Mucosa of gallbladder (tissue), 1 donor: ENCODE measurements around the gene LRP11. TPM values are rescaled to one million over a fixed set of nuclear protein-coding genes. Genes with fewer than 3 reads are reported as not detected.
A peak's percentile ranks its signal among the peaks of the same experiment; 100 is the strongest.
"Not testable (repeated sequence)": the region's sequence is repeated elsewhere in the genome, so short reads cannot be mapped to it uniquely, and the experiment has no call there.

Source experiments
- DNase-seq: peaks from one replicate; pipeline ENCODE4 v3.0.0-alpha.2; 2020; ENCODE audit warnings: low spot score
- total RNA-seq: library from RNA; stranded (reverse); gene quantifications from one replicate; pipeline ENCODE4 v1.2.1, GENCODE V29; 2021
- donor health status: DM: no; HTN: no; CAD: no.

The LRP11 gene
- total RNA-seq, 1 donor from 2014 or later = 50.0 TPM

GRCh38 chr6:149897855-149898744 is 33.9 kb upstream of the LRP11 start, which contains the start of gene RAET1E:
Gene RAET1E (minus strand): TSS chr6:149898113. CDS start chr6:149890901, 7,212 bp downstream.
- DNase-seq = no peak

- peak; percentile 78 for DNase-seq
Measured at GRCh38 chr6:149897015-149897697, 33.0 kb upstream of the LRP11 start.

GRCh38 chr6:149896491-149896890 is 32.3 kb upstream of the LRP11 start:
- DNase-seq = no peak

GRCh38 chr6:149895833-149896271 is 31.7 kb upstream of the LRP11 start:
- DNase-seq = peak; percentile 38

GRCh38 chr6:149895048-149895590 is 31.0 kb upstream of the LRP11 start:
- peak; percentile 73 for DNase-seq

GRCh38 chr6:149891864-149892263 is 27.7 kb upstream of the LRP11 start:
- not testable (repeated sequence) for DNase-seq

- DNase-seq = no peak
Measured at GRCh38 chr6:149891259-149891658, 27.1 kb upstream of the LRP11 start.

DNA sequence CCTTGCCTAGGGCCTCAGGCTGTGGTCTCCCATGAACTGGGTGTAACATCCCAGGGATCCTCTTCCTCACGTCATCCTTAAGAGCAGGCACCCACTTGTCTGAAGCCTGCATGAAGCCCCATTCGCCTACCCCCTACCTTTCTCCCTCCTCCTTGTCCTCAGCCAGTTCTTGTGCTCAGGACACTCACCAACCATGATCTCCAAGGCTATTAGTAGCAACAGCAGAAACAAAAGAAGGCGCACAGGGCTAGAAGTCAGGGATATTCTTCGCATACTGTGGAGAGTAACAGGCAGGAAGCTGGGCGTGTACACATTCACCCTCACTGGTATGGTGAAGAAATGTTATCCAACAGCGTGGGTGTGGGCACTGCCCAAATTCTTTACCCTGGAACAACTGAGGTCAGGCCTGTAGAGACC is 26.5 kb upstream of the LRP11 start:
- DNase-seq = no peak

DNA sequence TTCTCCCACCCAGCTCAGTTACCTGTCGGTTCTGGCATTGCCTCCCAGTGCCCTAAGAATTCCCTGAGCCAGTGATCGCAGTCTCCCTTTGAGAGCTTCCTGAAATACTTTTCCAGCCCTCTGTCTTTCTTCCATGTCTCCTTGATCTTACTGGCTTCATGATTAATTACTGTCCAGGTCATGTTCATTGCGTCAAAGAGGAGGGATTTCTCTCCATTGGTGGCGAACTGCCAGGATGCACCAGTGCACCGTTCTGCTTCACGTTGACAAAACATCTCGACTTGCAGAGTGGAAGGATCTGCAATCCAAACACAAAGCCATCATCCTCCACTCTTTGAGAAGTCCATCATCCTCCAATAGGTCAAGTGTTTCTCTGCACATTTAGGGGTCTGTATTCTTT is 25.2 kb upstream of the LRP11 start:
- no peak for DNase-seq

GRCh38 chr6:149888659-149889058 is 24.5 kb upstream of the LRP11 start:
- DNase-seq = no peak

GRCh38 chr6:149888093-149888492 is 23.9 kb upstream of the LRP11 start:
- DNase-seq = no peak

DNA sequence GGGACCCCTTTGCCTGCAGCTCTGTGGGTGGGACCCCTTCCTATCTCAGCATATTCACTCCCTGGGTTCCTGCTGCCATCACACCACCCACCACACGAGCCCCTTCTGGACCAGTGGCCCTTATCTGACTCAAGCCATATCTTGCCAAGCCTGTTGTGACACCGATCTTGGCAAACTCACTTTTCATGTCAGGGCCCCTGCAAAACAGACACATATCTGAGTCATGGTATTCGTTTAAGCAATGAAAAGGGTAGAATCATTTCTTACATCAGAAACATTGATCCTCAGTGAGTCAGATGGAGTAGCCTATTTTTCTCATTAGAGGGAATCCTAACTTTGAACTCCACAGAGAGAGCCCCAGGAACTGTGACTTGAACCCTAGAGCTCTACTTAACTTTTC is 23.2 kb upstream of the LRP11 start:
- DNase-seq = no peak

DNA sequence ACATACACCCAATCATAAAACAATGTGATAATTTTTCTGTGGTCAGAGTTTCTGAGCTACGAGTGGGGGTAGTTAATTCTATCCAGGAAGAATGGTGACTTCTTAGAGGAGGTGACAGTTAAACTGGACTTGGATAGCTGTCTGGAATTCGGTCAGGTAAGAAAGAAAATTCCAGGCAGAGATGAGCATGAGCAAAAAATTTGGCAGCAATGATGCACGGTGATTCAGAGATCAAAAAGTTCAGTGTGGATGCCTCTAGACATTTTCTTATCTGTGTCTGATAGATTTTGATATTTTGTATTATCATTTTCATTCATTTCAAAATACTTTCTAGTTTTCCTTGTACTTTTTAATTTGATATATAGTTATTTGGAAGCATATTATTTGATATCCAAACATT is 21.7 kb upstream of the LRP11 start:
- DNase-seq = no peak

- DNase-seq = no peak
Measured at GRCh38 chr6:149884617-149885016, 20.5 kb upstream of the LRP11 start.

DNA sequence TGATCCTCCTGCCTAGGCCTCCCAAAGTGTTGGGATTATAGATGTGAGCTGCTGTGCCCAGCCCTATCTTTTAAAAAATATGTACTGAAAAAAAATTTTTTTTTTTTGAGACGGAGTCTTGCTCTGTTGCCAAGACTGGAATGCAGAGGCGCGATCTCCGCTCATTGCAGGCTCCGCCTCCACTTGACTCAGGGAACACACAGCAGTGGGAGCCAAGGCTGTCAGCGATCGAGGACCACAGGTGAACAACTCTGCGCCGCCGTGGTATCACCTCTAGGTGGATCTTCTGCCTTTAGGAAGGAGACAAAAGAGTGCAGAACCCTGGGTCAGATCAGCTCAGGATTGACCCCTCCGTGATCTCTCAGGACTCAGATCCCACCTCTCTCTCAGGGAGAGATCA is 20.1 kb upstream of the LRP11 start:
- no peak for DNase-seq

DNA sequence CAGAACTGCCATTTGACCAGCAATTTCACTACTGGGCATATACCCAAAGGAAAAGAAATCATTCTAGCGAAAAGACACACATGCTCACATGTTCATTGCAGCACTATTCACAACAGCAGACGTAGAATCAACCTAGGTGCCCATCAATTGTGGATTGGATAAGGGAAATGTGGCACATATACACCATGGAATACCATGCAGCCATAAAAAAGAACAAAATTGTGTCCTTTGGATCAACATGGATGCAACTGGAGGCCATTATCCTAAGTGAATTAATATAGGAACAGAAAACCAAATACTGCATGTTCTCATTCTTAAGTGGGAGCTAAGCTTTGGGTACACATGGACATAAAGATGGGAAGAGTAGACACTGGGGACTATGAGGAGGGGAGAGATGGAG is 17.7 kb upstream of the LRP11 start:
- DNase-seq = no peak

DNA sequence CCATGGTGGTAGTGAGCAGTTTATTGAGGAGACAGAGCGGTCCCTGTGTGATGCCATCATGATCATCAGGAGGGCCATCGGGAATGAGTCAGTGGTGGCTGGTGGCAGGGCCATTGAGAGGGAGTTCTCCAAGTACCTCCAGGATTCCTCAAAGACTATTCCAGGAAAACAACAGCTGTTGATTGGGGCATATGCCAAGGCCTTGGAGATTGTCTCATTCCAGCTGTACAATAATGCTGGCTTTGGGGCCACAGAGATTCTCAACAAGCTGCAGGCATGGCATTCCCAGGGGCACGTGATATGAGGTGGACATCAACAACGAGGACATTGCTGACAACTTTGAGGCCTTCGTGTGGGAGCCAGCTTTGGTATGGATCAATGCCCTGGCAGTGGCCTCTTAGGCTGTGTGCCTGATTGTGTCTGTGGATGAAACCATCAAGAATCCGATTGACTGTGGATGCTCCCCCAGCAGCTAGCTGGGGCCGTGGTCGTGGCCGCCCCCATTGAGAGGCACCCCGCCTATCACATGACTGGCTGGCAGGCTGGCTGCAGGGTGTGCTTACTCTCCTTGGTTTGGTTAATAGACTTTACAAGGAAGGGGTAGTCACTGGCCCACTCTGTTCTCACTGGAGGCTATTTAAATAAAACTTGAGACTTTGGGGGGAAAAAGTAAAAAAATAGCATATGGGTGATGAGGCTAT is 17.1 kb upstream of the LRP11 start:
- no peak for DNase-seq

DNA sequence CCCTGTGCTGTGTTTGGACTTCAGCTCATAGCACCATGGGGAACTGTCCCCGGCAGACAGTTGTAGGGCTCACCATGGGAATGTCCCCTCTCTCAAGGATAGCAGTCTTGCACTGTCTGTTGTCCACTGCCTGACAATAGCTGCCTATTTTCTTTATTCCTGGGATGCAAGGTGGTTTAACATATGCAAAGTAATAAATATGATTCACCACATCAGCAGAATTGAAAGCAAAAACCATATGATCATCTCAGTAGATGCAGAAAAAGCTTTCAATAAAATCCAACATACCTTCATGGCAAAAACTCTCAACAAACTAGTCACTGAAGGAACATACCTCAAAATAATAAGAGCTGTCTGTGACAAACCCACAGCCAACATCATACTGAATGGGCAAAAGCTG is 13.5 kb upstream of the LRP11 start:
- no peak for DNase-seq

GRCh38 chr6:149876241-149876933 is 12.2 kb upstream of the LRP11 start:
- no peak for DNase-seq

- no peak for DNase-seq
Measured at GRCh38 chr6:149872233-149872632, 8.1 kb upstream of the LRP11 start.

- no peak for DNase-seq
Measured at GRCh38 chr6:149871182-149871581, 7.0 kb upstream of the LRP11 start.
